PFSK-1 (cell line): ENCODE data around the gene HIVEP1.

Source experiments
- FOXP2 ChIP-seq: optimal IDR thresholded peaks from 2 replicates; pipeline ENCODE3; 2011; ENCODE audit warnings: borderline replicate concordance, control low read depth, inconsistent platforms; ENCODE audit not compliant: insufficient read depth; ENCODE audit errors: extremely low read length, extremely low read depth
- POLR2AphosphoS5 ChIP-seq: IDR thresholded peaks from 2 replicates; pipeline ENCODE4 v1.6.1; 2012; ENCODE audit warnings: low read depth, mild to moderate bottlenecking, control low read depth, low read length, moderate library complexity
- SIN3A ChIP-seq: IDR thresholded peaks from 2 replicates; pipeline ENCODE4 v1.6.1; 2012; ENCODE audit warnings: mild to moderate bottlenecking, low read length, moderate library complexity, borderline replicate concordance; ENCODE audit not compliant: insufficient read depth
- TAF1 ChIP-seq: IDR thresholded peaks from 2 replicates; pipeline ENCODE4 v1.6.1; 2012; ENCODE audit warnings: low read length, control low read depth, borderline replicate concordance; ENCODE audit not compliant: insufficient read depth
- TF ChIP-seq, protein P1 (sequence below), 2 experiments: IDR thresholded peaks; 2 replicates each; pipeline versions ENCODE4 v1.6.1 to v1.8.0; 2011 to 2012; ENCODE audit warnings: low read depth in 2 of 2, low read length in 2 of 2, control low read depth in 1 of 2, inconsistent platforms in 1 of 2, mild to moderate bottlenecking in 1 of 2, moderate library complexity in 1 of 2; ENCODE audit not compliant: insufficient read depth in 1 of 2

The HIVEP1 gene

DNA sequence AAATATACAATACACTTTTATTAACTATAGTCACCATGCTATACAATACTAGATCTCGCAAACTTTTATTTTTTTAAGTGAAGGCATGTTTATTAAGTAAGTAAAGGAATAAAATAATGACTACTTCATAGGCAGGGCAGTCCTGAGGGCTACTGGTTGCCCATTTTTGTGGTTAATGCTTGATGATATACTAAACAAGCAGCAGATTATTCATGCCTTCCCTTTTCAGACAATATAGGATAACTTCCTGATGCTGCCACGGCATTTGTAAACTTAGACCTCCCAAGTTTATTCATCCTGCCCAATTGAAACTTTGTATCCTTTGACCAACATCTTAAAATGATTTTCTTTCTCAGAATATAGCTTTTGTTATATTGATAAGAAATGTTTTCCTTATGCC, 24.7 kb upstream of the HIVEP1 start:
- TF ChIP-seq TAF1 = no peak
- no peak for TF ChIP-seq SIN3A
- no peak for TF ChIP-seq FOXP2
- TF ChIP-seq, protein P1, sequence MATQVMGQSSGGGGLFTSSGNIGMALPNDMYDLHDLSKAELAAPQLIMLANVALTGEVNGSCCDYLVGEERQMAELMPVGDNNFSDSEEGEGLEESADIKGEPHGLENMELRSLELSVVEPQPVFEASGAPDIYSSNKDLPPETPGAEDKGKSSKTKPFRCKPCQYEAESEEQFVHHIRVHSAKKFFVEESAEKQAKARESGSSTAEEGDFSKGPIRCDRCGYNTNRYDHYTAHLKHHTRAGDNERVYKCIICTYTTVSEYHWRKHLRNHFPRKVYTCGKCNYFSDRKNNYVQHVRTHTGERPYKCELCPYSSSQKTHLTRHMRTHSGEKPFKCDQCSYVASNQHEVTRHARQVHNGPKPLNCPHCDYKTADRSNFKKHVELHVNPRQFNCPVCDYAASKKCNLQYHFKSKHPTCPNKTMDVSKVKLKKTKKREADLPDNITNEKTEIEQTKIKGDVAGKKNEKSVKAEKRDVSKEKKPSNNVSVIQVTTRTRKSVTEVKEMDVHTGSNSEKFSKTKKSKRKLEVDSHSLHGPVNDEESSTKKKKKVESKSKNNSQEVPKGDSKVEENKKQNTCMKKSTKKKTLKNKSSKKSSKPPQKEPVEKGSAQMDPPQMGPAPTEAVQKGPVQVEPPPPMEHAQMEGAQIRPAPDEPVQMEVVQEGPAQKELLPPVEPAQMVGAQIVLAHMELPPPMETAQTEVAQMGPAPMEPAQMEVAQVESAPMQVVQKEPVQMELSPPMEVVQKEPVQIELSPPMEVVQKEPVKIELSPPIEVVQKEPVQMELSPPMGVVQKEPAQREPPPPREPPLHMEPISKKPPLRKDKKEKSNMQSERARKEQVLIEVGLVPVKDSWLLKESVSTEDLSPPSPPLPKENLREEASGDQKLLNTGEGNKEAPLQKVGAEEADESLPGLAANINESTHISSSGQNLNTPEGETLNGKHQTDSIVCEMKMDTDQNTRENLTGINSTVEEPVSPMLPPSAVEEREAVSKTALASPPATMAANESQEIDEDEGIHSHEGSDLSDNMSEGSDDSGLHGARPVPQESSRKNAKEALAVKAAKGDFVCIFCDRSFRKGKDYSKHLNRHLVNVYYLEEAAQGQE (IDR thresholded peaks at IDR 0.05; ENCODE audit: insufficient read depth in 1 of 2, low read depth in 2 of 2, low read length in 2 of 2) = no peak
- no peak for TF ChIP-seq POLR2AphosphoS5

DNA sequence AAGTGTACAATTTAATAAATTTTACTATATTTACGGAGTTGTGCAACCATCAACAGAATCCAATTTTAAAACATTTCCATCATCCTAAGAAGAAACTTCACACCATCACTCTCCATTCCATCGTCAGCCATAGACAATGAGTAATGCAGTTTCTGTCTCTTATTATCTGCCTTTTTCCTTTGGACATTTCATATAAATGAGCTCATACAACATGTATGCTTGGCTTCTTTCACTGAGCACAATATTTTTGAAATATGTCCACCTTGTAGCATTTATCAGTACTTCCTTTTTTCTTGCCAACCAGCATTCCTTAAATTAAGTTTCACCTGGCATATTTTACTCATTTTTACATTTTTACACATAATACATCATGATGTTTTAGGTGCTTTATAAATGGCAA, 22.7 kb upstream of the HIVEP1 start:
- TF ChIP-seq POLR2AphosphoS5 (no peak), TAF1 (no peak), FOXP2 (no peak), SIN3A (no peak)
- TF ChIP-seq, protein P1 (IDR thresholded peaks at IDR 0.05; ENCODE audit: insufficient read depth in 1 of 2, low read depth in 2 of 2, low read length in 2 of 2) = no peak

DNA sequence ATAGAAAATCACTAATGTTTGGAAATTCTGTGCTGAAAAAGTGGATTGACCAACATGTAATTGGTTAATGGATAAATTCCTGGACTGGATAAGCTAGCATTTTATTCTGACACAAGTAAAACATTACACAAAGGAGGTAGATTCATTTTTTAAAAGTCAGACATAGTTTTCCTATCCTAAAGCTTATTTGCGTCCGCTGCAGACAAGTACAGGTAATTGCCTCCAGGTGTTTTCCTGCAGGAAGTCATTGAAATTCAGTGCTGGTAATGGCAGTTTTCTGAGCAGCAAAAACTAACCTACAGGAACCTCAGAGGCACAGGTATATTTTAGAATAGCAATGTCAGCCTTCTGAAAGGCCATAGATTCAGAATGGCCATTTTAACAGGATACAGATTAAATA, 20.0 kb upstream of the HIVEP1 start:
- TF ChIP-seq TAF1 (no peak), SIN3A (no peak), FOXP2 (no peak), POLR2AphosphoS5 (no peak)
- TF ChIP-seq, protein P1 (IDR thresholded peaks at IDR 0.05; ENCODE audit: insufficient read depth in 1 of 2, low read depth in 2 of 2, low read length in 2 of 2) = no peak

DNA sequence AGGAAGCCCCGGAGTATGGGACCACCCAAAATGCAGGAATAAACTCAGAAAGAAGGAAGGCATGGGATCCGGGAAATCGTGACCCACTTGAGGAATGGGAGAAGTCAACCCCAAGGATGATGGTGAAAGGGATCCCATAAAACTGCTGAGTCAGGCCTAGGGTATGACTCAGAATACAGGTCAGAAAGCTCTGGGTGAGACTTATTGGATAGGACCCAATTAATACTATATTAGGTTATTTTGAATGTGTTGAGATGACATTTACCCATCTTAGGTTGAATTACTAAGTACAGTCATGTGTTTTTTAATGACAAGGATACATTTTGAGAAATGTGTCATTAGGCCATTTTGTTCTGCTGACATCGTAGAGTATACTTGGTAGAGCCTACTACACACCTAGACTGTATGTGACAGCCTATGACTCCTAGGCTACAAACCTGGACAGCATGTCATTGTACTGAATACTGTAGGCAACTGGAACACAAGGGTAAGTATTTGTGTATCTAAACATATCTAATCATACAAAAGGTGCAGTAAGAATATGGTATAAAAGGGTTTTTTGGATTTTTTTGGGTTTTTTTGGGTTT, 17.1 kb upstream of the HIVEP1 start:
- TF ChIP-seq POLR2AphosphoS5 (no peak), TAF1 (no peak), FOXP2 (no peak), SIN3A (no peak)
- TF ChIP-seq, protein P1 (IDR thresholded peaks at IDR 0.05; ENCODE audit: insufficient read depth in 1 of 2, low read depth in 2 of 2, low read length in 2 of 2) = no peak
